ENCODE data around the gene TNKS2. TPM values are rescaled to one million over a fixed set of nuclear protein-coding genes. Genes with fewer than 3 reads are reported as not detected.

Gene TNKS2
- total RNA-seq, 4 donors from 2014 or later: 26.2 to 40.3 (median 29.5) TPM

- Histone ChIP-seq H3K36me3 (no peaks in the 10 kb centered on the region), H3K27ac (no peak overlapping the region), H3K4me1 (no peaks in the 10 kb centered on the region), H3K9me3 (no peaks in the 10 kb centered on the region), H3K4me3 (no peak overlapping the region), H3K27me3 (no peaks in the 10 kb centered on the region)
- DNase-seq (no peak), ATAC-seq (peak; percentile 73 to 82)
- TF ChIP-seq CTCF (IDR thresholded peaks at IDR 0.05 in 4 of 5, conservative IDR thresholded peaks at IDR 0.05 in 1 of 5) (no peak), POLR2A (IDR thresholded peaks at IDR 0.05) (no peak)
- intact Hi-C loops (cut with DNase I; ENCODE audit: low total_unique reads) (no loop called here), in situ Hi-C loops (cut with MboI; ENCODE audit: low sequenced_read_pairs in 4 of 4) (no loop called here)
These were observed 103.8 kb downstream of the TNKS2 start for GRCh38 chr10:91901784-91902677.

GRCh38 chr10:91907033-91907594 lies 108.9 kb downstream of the TNKS2 start:
- Histone ChIP-seq H3K9me3 (no peaks in the 10 kb centered on the region), H3K36me3 (no peaks in the 10 kb centered on the region), H3K4me3 (peak overlapping the region in 1 of 4 donors; percentile 70), H3K27ac (no peak overlapping the region), H3K4me1 (peaks cover 7 to 16% of the 10 kb centered on the region in 2 donors), H3K27me3 (no peaks in the 10 kb centered on the region)
- in situ Hi-C loops (cut with MboI; ENCODE audit: low sequenced_read_pairs in 4 of 4): no loop called here
- DNase-seq (no peak), ATAC-seq (no peak)
- intact Hi-C loops (cut with DNase I; ENCODE audit: low total_unique reads): no loop called here
- no peak for TF ChIP-seq POLR2A (IDR thresholded peaks at IDR 0.05)
- TF ChIP-seq CTCF (IDR thresholded peaks at IDR 0.05 in 4 of 5, conservative IDR thresholded peaks at IDR 0.05 in 1 of 5): no peak

GRCh38 chr10:91907914-91908336 lies 109.7 kb downstream of the TNKS2 start:
- intact Hi-C loops (cut with DNase I; ENCODE audit: low total_unique reads) (loop anchor here (2.0 kb wide), 1 partner anchor 15 kb away; the partner anchor contains the start of gene BTAF1), in situ Hi-C loops (cut with MboI; ENCODE audit: low sequenced_read_pairs in 4 of 4) (no loop called here)
- no peak for DNase-seq
- Histone ChIP-seq H3K4me3 (peak overlapping the region; percentile 67 to 84 (median 72)), H3K27ac (peak overlapping the region; percentile 44 to 60 (median 56)), H3K9me3 (no peaks in the 10 kb centered on the region), H3K36me3 (no peaks in the 10 kb centered on the region), H3K4me1 (peaks cover 7 to 16% of the 10 kb centered on the region in 2 donors), H3K27me3 (no peaks in the 10 kb centered on the region)
- TF ChIP-seq POLR2A (IDR thresholded peaks at IDR 0.05) (no peak), CTCF (IDR thresholded peaks at IDR 0.05 in 4 of 5, conservative IDR thresholded peaks at IDR 0.05 in 1 of 5) (no peak)
- ATAC-seq: peak in 1 of 2 donors; percentile 24

GRCh38 chr10:91908337-91909116 lies 110.3 kb downstream of the TNKS2 start:
- ATAC-seq (peak; percentile 94), DNase-seq (peak; percentile 33 to 67)
- Histone ChIP-seq H3K9me3 (no peaks in the 10 kb centered on the region), H3K4me3 (peak overlapping the region; percentile 67 to 84 (median 72)), H3K27me3 (no peaks in the 10 kb centered on the region), H3K4me1 (peaks cover 7 to 16% of the 10 kb centered on the region in 2 donors), H3K36me3 (no peaks in the 10 kb centered on the region), H3K27ac (peak overlapping the region; percentile 44 to 60 (median 56))
- intact Hi-C loops (cut with DNase I; ENCODE audit: low total_unique reads) (loop anchor here (2.0 kb wide), 1 partner anchor 14 kb away; the partner anchor contains the start of gene BTAF1), in situ Hi-C loops (cut with MboI; ENCODE audit: low sequenced_read_pairs in 4 of 4) (no loop called here)
- TF ChIP-seq CTCF (IDR thresholded peaks at IDR 0.05 in 4 of 5, conservative IDR thresholded peaks at IDR 0.05 in 1 of 5) (peak in 2 of 5 experiments; percentile 26 to 44), POLR2A (IDR thresholded peaks at IDR 0.05) (no peak)

All from gastrocnemius medialis (tissue), 4 donors.